ENCODE results near the gene TMEM184C. TPM values are rescaled to one million over a fixed set of nuclear protein-coding genes. Genes with fewer than 3 reads are reported as not detected.

Gene TMEM184C
- total RNA-seq, 3 donors from 2014 or later: 29.1 to 31.1 (median 30.4) TPM

DNA sequence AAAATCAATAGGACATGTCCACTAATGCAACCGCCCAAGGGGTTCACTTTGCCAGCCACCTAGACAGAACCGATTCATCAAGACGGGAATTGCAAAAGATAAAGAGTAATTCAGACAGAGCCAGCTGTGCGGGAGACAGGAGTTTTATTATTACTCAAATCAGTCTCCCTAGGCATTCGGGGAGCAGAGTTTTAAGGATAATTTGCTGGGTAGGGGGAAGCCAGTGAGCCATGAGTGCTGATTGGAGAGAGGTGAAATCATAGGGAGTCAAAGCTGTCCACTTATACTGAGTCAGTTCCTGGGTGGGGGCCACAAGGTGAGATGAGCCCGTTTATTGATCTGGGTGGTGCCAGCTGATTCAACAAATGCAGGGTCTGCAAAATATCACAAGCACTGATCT, 8.5 kb downstream of the TMEM184C start:
- Mint-ChIP-seq H3K4me3 (no peak overlapping the region), H3K4me1 (ENCODE audit: low read depth) (peaks cover 13% of the 10 kb centered on the region), H3K36me3 (ENCODE audit: insufficient read depth) (peaks cover 47% of the 10 kb centered on the region), H3K27me3 (ENCODE audit: low read depth) (no peaks in the 10 kb centered on the region), H3K9me3 (no peaks in the 10 kb centered on the region)
- ATAC-seq (no peak), DNase-seq (no peak)

- Mint-ChIP-seq H3K27me3 (ENCODE audit: low read depth) (no peaks in the 10 kb centered on the region), H3K4me1 (ENCODE audit: low read depth) (peaks cover 4% of the 10 kb centered on the region), H3K36me3 (ENCODE audit: insufficient read depth) (peaks cover 47% of the 10 kb centered on the region), H3K4me3 (no peak overlapping the region), H3K9me3 (no peaks in the 10 kb centered on the region)
- DNase-seq (no peak), ATAC-seq (no peak)
Measured at GRCh38 chr4:147626903-147627302, 9.7 kb downstream of the TMEM184C start.

- H3K36me3 Mint-ChIP-seq (ENCODE audit: insufficient read depth): peaks cover 45% of the 10 kb centered on the region
- H3K4me1 Mint-ChIP-seq (ENCODE audit: low read depth): peaks cover 4% of the 10 kb centered on the region
- ATAC-seq: no peak
- DNase-seq: no peak
- H3K4me3 Mint-ChIP-seq: no peak overlapping the region
- H3K27me3 Mint-ChIP-seq (ENCODE audit: low read depth): no peaks in the 10 kb centered on the region
- no peaks in the 10 kb centered on the region for H3K9me3 Mint-ChIP-seq
Measured at GRCh38 chr4:147628415-147628814, 11.2 kb downstream of the TMEM184C start.

- H3K4me1 Mint-ChIP-seq (ENCODE audit: low read depth): peaks cover 4% of the 10 kb centered on the region
- ATAC-seq: no peak
- H3K9me3 Mint-ChIP-seq: no peaks in the 10 kb centered on the region
- no peak overlapping the region for H3K4me3 Mint-ChIP-seq
- H3K27me3 Mint-ChIP-seq (ENCODE audit: low read depth): no peaks in the 10 kb centered on the region
- peaks cover 46% of the 10 kb centered on the region for H3K36me3 Mint-ChIP-seq (ENCODE audit: insufficient read depth)
- DNase-seq: no peak
Measured at GRCh38 chr4:147629783-147630730, 12.9 kb downstream of the TMEM184C start.

DNA sequence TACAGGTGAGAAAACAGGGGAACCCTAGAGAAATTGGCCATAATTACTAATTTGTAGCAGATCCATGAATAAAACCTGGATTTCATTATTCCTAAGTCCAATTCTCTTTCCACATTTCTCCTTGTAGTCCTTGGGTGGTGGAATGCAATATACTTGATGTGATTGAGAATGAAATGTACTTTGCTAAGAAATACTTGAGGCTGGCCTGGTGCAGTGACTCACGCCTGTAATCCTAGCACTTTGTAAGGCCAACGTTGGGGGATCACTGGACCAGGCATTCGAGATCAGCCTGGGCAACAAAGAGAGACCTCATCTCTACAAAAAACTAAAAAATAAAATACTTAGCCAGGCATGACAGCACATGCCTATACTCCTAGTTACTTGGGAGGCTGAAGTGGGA, 15.9 kb downstream of the TMEM184C start:
- Mint-ChIP-seq H3K9me3 (no peaks in the 10 kb centered on the region), H3K4me3 (no peak overlapping the region), H3K4me1 (ENCODE audit: low read depth) (peaks cover 2% of the 10 kb centered on the region), H3K36me3 (ENCODE audit: insufficient read depth) (peaks cover 45% of the 10 kb centered on the region), H3K27me3 (ENCODE audit: low read depth) (no peaks in the 10 kb centered on the region)
- DNase-seq (no peak), ATAC-seq (no peak)

DNA sequence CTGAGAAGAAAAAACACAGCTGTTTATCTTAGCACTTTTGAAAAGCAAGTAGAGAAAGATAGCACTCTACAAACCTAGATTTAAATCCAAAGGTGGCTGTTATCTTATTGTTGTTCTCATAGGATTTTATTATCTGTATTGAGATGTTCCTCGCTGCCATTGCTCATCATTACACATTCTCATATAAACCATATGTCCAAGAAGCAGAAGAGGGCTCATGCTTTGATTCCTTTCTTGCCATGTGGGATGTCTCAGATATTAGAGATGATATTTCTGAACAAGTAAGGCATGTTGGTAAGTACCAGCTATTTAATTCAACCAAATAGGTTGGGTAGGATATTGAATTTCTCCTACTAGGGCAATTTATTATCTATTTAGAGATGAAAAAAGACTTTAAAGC, 16.4 kb downstream of the TMEM184C start:
- no peaks in the 10 kb centered on the region for H3K27me3 Mint-ChIP-seq (ENCODE audit: low read depth)
- ATAC-seq: no peak
- H3K36me3 Mint-ChIP-seq (ENCODE audit: insufficient read depth): peaks cover 46% of the 10 kb centered on the region
- H3K4me3 Mint-ChIP-seq: no peak overlapping the region
- H3K4me1 Mint-ChIP-seq (ENCODE audit: low read depth): peaks cover 2% of the 10 kb centered on the region
- no peak for DNase-seq
- no peaks in the 10 kb centered on the region for H3K9me3 Mint-ChIP-seq

- no peak for DNase-seq
- H3K4me3 Mint-ChIP-seq: no peak overlapping the region
- no peaks in the 10 kb centered on the region for H3K9me3 Mint-ChIP-seq
- H3K27me3 Mint-ChIP-seq (ENCODE audit: low read depth): no peaks in the 10 kb centered on the region
- peaks cover 12% of the 10 kb centered on the region for H3K4me1 Mint-ChIP-seq (ENCODE audit: low read depth)
- peaks cover 48% of the 10 kb centered on the region for H3K36me3 Mint-ChIP-seq (ENCODE audit: insufficient read depth)
- no peak for ATAC-seq
Measured at GRCh38 chr4:147635348-147635747, 18.2 kb downstream of the TMEM184C start.

DNA sequence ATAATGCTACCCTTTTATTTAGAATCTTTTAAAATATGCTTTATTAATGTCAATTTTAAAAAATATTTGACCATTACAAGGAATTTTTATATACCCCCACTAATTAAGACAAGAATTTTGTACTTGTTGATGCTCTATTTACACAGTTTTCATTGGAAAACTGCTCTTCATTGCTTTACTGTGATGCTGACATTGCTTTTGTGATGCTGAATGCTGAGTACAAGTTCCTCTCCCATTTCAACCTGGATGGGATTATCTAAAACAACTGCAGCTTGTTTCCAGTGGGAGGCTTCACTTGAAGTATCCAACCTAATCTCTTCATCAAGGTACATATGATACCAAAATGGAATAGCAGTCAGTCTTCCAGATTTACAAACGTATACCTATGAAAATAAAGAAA, 21.2 kb downstream of the TMEM184C start:
- ATAC-seq: no peak
- H3K4me3 Mint-ChIP-seq: no peak overlapping the region
- DNase-seq: no peak
- peaks cover 55% of the 10 kb centered on the region for H3K36me3 Mint-ChIP-seq (ENCODE audit: insufficient read depth)
- H3K9me3 Mint-ChIP-seq: no peaks in the 10 kb centered on the region
- H3K4me1 Mint-ChIP-seq (ENCODE audit: low read depth): peaks cover 17% of the 10 kb centered on the region
- H3K27me3 Mint-ChIP-seq (ENCODE audit: low read depth): no peaks in the 10 kb centered on the region

DNA sequence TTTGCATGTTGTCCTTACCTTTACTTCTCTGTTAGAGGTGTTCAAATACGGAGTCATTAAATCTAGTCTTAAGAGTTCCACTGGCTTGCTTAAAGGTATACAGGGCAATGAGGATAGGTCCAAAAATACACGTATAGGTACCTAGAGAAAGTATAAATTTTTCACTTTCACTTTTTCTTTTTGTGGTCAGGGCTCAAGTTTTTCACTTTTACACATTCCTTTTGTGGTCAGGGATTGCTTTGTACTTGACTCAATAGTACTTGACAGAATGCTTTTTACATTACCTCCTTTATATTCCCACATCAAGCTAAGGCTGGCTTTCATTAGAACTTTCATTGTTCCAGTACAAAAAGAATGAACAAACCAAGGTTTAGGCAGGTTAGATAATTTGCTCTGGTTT, 21.7 kb downstream of the TMEM184C start:
- Mint-ChIP-seq H3K4me1 (ENCODE audit: low read depth) (peaks cover 17% of the 10 kb centered on the region), H3K36me3 (ENCODE audit: insufficient read depth) (peaks cover 50% of the 10 kb centered on the region), H3K9me3 (no peaks in the 10 kb centered on the region), H3K27me3 (ENCODE audit: low read depth) (no peaks in the 10 kb centered on the region), H3K4me3 (no peak overlapping the region)
- peak in 1 of 2 donors; percentile 14 for ATAC-seq
- no peak for DNase-seq

DNA sequence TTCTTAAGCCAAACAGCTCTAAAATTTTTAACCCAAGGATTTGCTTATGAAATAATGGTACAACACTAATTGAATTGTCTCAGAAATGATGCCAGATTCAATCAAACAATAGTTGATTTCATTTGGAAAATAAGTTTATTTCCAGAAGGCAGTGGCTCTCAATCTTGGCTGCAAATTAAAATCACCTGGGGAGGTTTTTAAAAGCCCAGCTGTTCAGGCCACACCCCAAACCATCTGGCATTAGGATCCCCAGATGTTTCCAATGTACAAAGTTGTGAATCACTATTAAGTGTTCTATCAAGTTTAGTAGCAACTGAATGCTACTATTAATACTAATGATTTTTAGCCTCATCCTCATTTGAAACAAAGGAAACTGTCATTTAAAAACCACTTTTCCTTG, 22.2 kb downstream of the TMEM184C start:
- H3K27me3 Mint-ChIP-seq (ENCODE audit: low read depth): no peaks in the 10 kb centered on the region
- H3K36me3 Mint-ChIP-seq (ENCODE audit: insufficient read depth): peaks cover 47% of the 10 kb centered on the region
- DNase-seq: no peak
- H3K9me3 Mint-ChIP-seq: no peaks in the 10 kb centered on the region
- no peak overlapping the region for H3K4me3 Mint-ChIP-seq
- ATAC-seq: no peak
- H3K4me1 Mint-ChIP-seq (ENCODE audit: low read depth): peaks cover 17% of the 10 kb centered on the region

- Mint-ChIP-seq H3K36me3 (ENCODE audit: insufficient read depth) (peaks cover 46% of the 10 kb centered on the region), H3K27me3 (ENCODE audit: low read depth) (no peaks in the 10 kb centered on the region), H3K4me3 (no peak overlapping the region)
Measured at GRCh38 chr4:147640331-147640730, 23.1 kb downstream of the TMEM184C start.

DNA sequence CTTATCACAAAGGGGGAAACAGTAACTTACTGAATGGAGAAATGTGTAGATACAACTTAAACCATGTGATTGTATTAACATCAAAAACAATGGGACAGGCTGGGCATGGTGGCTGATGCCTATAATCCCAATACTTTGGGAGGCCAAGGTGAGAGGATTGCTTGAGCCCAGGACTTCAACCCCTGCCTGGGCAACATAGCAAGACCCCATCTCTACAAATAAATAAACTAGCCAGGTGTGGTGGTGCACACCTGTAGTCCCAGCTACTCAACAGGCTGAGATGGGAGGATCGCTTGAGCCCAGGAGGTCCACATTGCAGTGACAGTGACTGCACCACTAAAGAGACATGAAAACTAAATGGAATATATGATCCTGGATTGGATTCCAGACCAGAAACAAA, 26.4 kb downstream of the TMEM184C start:
- no peaks in the 10 kb centered on the region for H3K9me3 Mint-ChIP-seq
- DNase-seq (no peak), ATAC-seq (no peak)
- no peak overlapping the region for H3K4me3 Mint-ChIP-seq
- H3K27me3 Mint-ChIP-seq (ENCODE audit: low read depth): no peaks in the 10 kb centered on the region
- peaks cover 35% of the 10 kb centered on the region for H3K4me1 Mint-ChIP-seq (ENCODE audit: low read depth)
- H3K36me3 Mint-ChIP-seq (ENCODE audit: insufficient read depth): peaks cover 38% of the 10 kb centered on the region

More at GRCh38 chr4:147640331-147640730, 23.1 kb downstream of the TMEM184C start:
- Mint-ChIP-seq H3K9me3 (no peaks in the 10 kb centered on the region), H3K4me1 (ENCODE audit: low read depth) (peaks cover 19% of the 10 kb centered on the region)
- no peak for ATAC-seq
- no peak for DNase-seq

DNA sequence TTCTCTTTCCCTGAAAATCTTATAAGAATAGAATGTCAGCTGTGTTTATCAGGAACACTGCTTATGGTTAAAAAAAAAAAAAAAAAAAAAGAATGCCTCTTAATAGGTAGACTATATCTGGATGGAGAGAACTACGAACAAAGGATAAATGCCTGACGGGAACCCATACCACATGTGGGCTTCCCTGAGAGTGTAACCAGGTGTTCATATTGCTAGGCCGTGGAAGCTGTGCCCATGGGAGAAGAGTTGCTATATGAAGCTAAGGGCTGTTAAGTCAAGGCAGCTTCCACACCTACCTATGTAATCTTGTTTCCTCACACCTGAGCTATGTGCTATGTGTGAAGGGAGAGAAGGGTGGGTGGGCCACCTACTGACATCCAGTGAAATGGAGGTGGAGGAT, 27.3 kb downstream of the TMEM184C start:
- Mint-ChIP-seq H3K9me3 (no peaks in the 10 kb centered on the region), H3K4me3 (no peak overlapping the region), H3K4me1 (ENCODE audit: low read depth) (peaks cover 31% of the 10 kb centered on the region), H3K36me3 (ENCODE audit: insufficient read depth) (peaks cover 41% of the 10 kb centered on the region), H3K27me3 (ENCODE audit: low read depth) (no peaks in the 10 kb centered on the region)
- DNase-seq (no peak), ATAC-seq (no peak)

DNA sequence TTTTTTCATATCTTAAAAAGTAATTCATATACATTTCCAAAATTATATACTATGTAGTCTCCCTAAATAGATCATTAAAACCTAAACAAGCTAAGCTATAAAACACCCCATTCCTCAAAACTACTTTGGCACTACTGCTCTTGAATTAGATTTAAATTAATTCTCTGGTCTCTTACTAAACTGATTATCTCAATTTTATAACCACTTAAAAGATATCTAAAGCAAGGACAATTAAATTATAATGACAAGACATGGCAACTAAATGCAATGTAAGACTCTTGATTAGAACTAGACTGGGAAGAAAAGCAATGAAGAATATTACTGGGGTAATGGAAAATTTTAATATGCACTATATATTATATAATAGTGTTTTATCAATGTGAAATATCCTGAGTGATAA, 27.9 kb downstream of the TMEM184C start:
- DNase-seq (no peak), ATAC-seq (no peak)
- H3K36me3 Mint-ChIP-seq (ENCODE audit: insufficient read depth): peaks cover 42% of the 10 kb centered on the region
- peaks cover 32% of the 10 kb centered on the region for H3K4me1 Mint-ChIP-seq (ENCODE audit: low read depth)
- no peaks in the 10 kb centered on the region for H3K27me3 Mint-ChIP-seq (ENCODE audit: low read depth)
- no peaks in the 10 kb centered on the region for H3K9me3 Mint-ChIP-seq
- no peak overlapping the region for H3K4me3 Mint-ChIP-seq

GRCh38 chr4:147648656-147649055, 31.5 kb downstream of the TMEM184C start:
- Mint-ChIP-seq H3K27me3 (ENCODE audit: low read depth) (no peaks in the 10 kb centered on the region), H3K36me3 (ENCODE audit: insufficient read depth) (peaks cover 30% of the 10 kb centered on the region), H3K4me3 (no peak overlapping the region), H3K9me3 (no peaks in the 10 kb centered on the region), H3K4me1 (ENCODE audit: low read depth) (peaks cover 36% of the 10 kb centered on the region)
- DNase-seq: no peak
- ATAC-seq: no peak
